HTERT RPE-1 (cell line): Measurements from ENCODE around the gene SLC48A1.

Experiments
- in situ Hi-C: fragments of 300-500 bp; cut with MboI; formaldehyde crosslinking; loops from 4 replicates; pipeline ENCODE4 v1.14.3; 2020; ENCODE audit warnings: low sequenced_read_pairs

SLC48A1 gene

GRCh38 chr12:47776471-47777143 lies 3.6 kb downstream of the SLC48A1 start:
- in situ Hi-C loops, result no loop called here

DNA sequence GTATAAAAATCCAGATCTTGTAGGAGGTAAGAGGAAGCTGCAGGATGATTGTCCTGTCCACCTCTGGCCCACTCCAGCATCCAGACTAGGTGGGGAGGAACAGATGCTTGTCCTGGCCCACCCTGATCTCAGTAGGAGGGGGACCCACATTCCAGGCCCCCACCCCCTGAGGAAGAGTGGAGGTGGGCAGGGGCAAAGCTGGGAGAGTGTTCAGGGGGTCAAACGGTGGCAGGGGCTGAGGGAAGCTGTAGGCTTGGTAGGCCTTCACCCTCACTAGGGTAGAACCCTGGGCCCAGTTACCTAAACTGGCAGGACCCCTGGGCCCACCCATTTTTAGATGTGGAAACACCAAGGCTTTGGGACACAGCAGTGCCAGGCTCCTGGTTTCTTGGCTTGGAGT lies 4.1 kb downstream of the SLC48A1 start:
- in situ Hi-C loops, result no loop called here

DNA sequence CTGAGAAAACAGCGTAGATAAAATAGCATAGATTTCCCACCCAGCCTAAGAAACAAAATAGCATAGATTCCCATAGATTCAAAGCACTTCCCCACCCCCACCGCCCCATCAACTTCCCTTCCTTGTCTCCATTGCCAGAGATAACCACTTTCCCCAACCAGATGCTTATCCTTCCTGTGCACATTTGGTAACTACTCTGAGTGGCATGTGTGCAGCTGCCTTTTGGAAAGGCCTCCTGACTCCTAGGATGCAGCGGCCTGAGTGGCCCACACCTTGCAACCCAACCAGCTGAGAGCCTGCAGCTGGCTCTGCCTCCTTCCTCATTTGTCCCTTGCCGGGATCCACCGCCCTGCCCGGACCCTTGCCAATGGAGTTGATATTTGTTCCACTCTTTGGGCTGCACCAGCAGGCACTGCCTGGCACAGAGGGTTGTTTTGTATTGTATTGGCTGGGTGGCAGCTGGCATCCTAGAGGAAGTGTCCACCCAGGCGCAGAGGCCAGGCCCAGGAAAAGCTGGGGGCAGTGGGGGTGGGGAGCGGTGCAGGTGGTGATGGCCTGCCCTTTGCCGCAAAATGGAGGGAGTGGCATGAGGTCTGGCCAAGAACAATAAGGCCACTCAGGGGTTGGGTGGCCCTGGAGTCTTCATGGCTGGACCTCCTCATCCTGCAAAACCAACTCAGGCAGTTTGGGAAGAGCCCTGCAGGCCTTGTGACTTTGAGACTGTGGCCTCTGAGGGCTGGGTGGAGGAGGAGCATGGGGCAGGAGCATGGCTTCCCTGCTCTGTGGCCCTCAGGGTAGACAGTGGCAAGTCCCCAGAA lies 4.9 kb downstream of the SLC48A1 start:
- in situ Hi-C loops, result no loop called here

GRCh38 chr12:47778881-47779280 lies 5.8 kb downstream of the SLC48A1 start:
- in situ Hi-C loops, result no loop called here

- in situ Hi-C loops, result no loop called here
Measured at GRCh38 chr12:47779301-47779942, 6.4 kb downstream of the SLC48A1 start.

DNA sequence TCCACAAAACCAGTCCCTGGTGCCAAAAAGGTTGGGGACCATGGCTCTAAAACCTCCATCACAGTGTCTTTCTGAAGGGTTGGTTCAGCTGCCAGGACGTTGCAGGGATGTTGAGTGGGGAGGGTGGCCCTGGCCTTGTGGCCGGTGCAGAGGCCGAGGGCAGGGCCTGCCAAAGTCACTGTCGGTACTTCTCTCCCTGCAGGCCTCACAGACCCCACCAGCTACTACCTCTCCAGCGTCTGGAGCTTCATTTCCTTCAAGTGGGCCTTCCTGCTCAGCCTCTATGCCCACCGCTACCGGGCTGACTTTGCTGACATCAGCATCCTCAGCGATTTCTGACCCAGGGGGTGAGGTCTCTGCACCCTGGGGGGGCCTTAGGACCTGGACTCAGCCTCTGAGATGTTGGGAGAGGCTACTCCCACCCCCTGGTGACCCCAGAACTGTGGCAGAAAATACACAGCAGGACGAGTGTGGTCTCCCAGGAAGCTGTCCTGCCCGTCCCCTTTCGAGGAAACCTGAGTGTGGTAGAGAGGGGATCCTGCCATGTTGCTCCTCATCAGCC lies 7.0 kb downstream of the SLC48A1 start:
- in situ Hi-C loops, result no loop called here

DNA sequence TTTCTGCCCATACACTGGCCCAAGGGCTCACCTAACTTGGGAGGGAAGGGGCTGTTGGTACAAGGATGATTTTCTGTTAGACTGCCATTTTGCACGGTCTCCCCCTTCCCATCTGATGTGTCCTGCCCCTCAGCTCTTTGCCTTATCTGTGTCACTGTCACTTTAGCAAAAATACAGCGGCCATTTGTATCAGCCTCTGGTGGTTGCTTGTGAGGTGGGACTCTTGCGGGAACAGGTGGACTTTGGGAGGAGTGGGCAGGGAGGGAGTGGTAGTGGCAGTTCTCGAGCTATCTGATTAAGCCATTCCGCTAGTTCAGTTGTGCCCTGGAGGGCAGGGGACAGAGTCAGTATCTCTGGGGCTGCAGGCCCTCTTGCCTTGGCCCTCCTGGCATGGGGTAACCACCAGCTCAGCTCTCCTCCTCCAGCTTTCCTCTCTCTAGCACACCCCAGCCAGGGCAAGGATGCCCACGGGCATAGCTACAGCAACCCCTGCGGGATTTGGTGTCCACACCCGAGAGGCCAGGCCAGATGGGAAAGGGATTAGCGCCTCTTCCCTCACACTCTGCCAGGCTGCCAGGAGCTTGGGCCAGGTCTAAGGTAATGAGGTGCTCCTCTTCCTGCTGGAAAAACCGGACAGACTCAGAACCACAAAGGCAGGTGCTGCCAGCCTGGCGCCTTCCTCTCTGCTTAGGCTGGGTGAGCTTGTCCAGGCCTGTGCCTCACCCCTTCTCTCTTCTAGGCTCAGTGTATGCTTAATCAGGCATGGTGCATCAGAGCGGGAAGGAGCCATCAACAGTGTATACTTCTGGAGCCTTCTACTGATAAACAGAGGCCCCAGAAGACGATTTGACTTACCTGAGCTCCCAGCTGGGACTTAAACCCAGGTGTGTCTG lies 8.7 kb downstream of the SLC48A1 start:
- in situ Hi-C loops, result no loop called here

- in situ Hi-C loops, result no loop called here
Measured at GRCh38 chr12:47782372-47782770, 9.3 kb downstream of the SLC48A1 start.

DNA sequence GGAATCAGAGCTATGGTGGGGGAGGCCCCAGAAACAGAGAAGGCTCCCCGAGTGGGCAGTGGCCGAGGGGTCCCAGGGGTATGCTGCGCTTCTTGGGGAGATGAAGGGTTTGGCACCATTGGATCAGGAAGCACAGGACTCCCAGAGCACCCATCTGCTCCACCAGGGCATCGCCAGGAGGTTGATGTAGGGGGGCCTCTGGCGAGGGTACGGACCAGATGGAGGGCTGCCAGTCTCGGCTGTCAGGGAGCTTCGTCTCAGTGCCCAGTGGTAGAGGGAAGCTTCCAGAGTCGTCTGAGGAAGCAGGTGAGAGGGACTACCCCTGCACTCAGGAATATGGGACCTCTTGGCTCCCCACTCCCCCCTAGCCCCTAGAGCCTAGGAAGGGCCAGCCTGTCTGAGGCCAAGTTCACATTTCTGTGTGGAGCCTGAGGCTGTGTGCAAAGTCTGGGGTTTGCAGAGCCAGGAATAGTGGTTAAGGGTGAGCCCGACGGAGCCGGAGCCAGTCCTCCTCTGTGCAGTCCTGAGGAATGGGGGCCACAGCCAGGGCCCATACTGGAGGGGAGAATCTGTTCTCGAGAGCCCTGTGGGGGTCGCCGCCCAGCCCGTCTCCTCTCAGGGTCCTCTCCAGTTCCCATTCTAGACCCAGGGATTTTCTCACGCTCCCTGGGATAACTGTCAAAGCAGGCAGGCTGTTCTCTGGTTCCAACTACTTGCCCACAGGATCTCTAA lies 10.2 kb downstream of the SLC48A1 start:
- in situ Hi-C loops, result no loop called here

DNA sequence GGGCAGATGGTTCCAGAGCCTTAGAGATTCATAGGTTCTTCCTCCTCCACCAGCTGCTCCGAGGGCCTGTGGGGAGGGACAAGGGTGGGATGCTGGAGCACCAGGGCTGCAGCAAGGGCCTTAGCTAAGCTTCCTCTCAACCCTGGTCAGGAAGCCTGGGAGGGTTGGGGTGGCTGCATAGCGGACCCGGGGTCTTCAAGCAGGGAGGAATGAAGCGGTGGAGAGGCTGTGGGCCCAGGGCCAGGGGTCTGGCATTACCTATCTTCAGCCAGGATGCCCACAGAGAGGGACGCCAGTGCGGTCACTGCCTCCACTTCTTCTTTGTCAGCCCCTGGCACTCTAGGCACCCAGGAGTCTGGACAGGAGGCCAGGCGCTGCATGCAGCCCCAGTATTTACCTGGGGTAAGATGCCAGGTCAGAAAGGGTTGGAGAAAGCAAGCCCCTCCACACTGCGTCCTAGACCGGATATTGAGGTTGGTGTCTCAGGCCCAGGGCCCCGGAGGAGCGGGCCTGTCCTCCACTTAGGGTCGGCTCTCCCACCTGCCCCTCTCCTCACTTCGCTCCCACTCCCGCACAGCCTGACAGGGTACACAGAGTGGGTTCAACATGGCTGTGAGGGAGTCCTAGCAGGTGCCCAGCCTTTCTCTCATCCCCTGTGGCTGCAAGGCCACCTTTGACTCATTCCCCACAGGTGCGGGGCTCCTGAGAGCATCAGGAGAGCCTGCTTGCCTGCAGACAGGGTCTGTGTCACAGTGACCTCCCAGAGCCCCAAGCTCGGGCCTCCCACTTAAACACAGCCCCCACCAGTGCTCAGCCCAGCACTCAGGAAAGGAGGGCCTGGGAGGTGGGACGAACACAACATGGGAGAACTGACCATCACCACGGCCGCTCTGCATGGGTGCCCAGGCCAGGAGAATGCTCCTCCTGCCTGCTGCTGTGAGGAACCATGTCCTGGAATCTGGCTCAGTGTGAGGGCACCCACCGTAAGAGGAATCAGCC lies 11.1 kb downstream of the SLC48A1 start:
- in situ Hi-C loops, result no loop called here

- in situ Hi-C loops, result no loop called here
Measured at GRCh38 chr12:47785036-47785886, 12.2 kb downstream of the SLC48A1 start.

DNA sequence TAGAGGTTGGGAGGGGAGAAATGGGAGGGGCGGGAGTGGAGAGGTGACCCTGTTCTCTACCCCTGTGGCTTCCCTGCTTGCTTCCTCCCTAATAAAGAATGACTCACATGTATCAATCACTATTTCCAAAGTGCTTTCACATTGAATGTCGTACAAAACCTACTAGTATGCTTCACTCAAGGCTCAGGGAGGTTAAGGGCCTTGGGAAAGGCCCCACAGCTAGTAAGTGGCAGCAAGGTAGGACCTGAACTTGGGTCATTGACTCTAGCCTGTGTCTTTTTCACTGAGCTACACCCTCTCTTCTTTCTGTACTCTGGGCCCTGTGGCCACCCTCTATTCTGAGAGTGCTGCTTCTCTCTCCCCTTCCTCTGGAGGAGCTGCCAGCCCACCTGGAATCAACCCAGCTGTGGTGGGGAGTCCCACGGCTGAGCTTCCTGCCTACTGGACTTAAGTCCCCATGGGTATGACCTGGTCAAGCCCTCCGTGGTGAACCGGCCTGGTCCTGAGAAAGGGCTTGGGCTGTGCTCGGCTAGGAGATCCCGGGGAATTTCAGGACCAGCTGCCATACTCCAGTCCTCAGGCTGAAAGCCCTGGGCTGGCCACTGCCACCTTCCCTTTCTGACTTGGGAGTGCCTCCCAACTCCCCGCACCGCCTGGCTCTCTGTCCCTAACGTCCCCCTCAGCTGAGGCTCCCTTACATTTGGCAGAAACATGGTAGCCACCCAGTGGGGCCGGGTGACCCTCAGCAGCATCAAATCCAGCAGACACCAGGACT lies 13.0 kb downstream of the SLC48A1 start:
- in situ Hi-C loops, result no loop called here

GRCh38 chr12:47786662-47787280 lies 13.7 kb downstream of the SLC48A1 start:
- in situ Hi-C loops, result no loop called here

- in situ Hi-C loops, result no loop called here
Measured at GRCh38 chr12:47787596-47788319, 14.7 kb downstream of the SLC48A1 start.

DNA sequence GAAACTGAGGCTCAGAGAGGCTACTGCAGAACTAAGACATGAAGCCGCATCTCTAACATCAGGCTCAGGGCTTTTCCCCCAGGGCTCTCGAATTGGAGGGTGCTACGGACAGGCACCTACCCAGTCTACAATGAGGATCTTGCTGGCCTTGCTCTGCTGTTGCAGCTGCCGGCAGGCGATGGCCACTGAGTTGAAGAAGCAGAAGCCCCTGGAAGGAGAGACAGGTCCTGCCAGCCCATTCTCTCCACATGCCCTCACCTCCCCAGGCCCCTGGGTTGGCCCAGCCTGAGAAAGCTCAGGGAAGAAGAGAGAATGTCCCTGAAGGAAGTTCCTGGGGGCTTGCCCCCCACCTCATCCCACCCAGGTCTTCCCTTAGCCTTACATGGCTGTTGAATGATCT lies 16.1 kb downstream of the SLC48A1 start:
- in situ Hi-C loops, result no loop called here
